ENCODE data around the gene SLC35F6. TPM values are rescaled to one million over a fixed set of nuclear protein-coding genes. Genes with fewer than 3 reads are reported as not detected.

Gene SLC35F6
- total RNA-seq, 1 experiment from 2014 or later = 33.9 TPM

DNA sequence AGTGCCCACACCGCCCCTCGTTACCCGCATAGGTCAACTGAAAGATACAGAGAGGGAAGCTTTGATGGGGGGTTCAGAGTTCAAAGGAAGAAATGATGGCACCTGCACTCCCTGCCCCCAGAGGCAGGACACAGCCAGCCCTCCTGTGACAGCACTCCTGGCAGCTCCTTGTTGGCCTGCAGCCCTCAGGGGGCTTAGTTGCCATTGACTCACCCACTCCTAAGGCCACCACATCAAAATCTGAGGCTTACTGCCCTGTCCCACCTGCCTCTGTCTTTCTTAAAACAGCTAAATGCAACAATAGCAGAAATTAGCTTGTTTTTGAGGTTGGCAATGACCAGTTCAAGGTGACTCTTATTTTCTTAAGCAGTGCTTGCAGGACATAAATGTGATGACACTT lies 31.6 kb upstream of the SLC35F6 start:
- no peak for ATAC-seq
- no peak overlapping the region for H3K27ac ChIP-seq (ENCODE audit: low read length)
- CTCF ChIA-PET = no interaction called here

DNA sequence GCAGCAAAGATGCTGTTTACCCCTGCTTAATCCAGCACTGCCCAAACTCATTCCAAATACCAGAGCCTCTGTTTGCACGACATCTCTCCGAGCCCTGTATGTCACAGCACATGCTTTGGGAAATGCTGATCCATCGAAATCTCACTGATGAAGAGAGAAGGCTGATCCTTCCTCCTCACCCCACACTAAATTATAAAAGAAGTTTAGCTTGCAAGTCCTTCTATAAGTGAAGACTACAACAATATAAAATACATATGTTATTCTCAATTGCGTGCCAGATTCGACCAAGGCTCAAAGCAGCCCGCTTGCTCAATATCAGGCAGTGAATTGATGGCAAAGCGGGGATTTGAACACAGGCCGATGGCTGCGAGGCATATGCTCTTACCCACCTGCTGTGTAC lies 30.7 kb upstream of the SLC35F6 start:
- no peak overlapping the region for H2AFZ ChIP-seq (ENCODE audit: low read length)
- no peak for TF ChIP-seq EZH2phosphoT487 (IDR thresholded peaks at IDR 0.05; ENCODE audit: borderline replicate concordance, low read length)
- TF ChIP-seq EZH2 (IDR thresholded peaks at IDR 0.05; ENCODE audit: low read length, unreplicated experiment) = no peak
- no peak for TF ChIP-seq CTCF (conservative IDR thresholded peaks at IDR 0.05; ENCODE audit: low read depth, low read length)
- no peak overlapping the region for H3K4me2 ChIP-seq (ENCODE audit: low read length)
- intact Hi-C loops (cut with micrococcal nuclease) = no loop called here
- no TSS peak for BruUV-seq (replicated peaks)
- no peak for DNase-seq
- no peaks in the 10 kb centered on the region for H4K20me1 ChIP-seq (ENCODE audit: low read length)
- H3K4me3 ChIP-seq (ENCODE audit: low read length) = no peak overlapping the region
- H3K27me3 ChIP-seq (ENCODE audit: low read length) = no peaks in the 10 kb centered on the region
- no peaks in the 10 kb centered on the region for H3K79me2 ChIP-seq (ENCODE audit: low read length)
- H3K36me3 ChIP-seq (ENCODE audit: low read depth, low read length) = no peaks in the 10 kb centered on the region
- H3K9me2 ChIP-seq (replicated peaks; ENCODE audit: low read length) = no peaks in the 10 kb centered on the region
- H3K9me3 ChIP-seq (ENCODE audit: low read length) = no peaks in the 10 kb centered on the region
- no peaks in the 10 kb centered on the region for H3K4me1 ChIP-seq (ENCODE audit: insufficient read depth, low read length)
- ATAC-seq = no peak
- ChIA-PET CTCF (no interaction called here), POLR2A (ENCODE audit: unreplicated experiment) (no interaction called here)
- H3K9ac ChIP-seq (ENCODE audit: low read length) = no peak overlapping the region
- H3K27ac ChIP-seq (ENCODE audit: low read length) = no peak overlapping the region
- no peaks in the 10 kb centered on the region for H3F3A ChIP-seq (ENCODE audit: low read length, unreplicated experiment)

More for the DNA sequence above, 31.6 kb upstream of the SLC35F6 start:
- TF ChIP-seq EZH2phosphoT487 (IDR thresholded peaks at IDR 0.05; ENCODE audit: borderline replicate concordance, low read length) (no peak), EZH2 (IDR thresholded peaks at IDR 0.05; ENCODE audit: low read length, unreplicated experiment) (no peak), CTCF (conservative IDR thresholded peaks at IDR 0.05; ENCODE audit: low read depth, low read length) (no peak)
- no peaks in the 10 kb centered on the region for H4K20me1 ChIP-seq (ENCODE audit: low read length)
- no peaks in the 10 kb centered on the region for H3K9me2 ChIP-seq (replicated peaks; ENCODE audit: low read length)
- BruUV-seq (replicated peaks) = no TSS peak
- no peak overlapping the region for H3K4me3 ChIP-seq (ENCODE audit: low read length)
- no peak overlapping the region for H3K9ac ChIP-seq (ENCODE audit: low read length)
- H2AFZ ChIP-seq (ENCODE audit: low read length) = no peak overlapping the region
- no peaks in the 10 kb centered on the region for H3F3A ChIP-seq (ENCODE audit: low read length, unreplicated experiment)
- intact Hi-C loops (cut with micrococcal nuclease) = no loop called here
- POLR2A ChIA-PET (ENCODE audit: unreplicated experiment) = no interaction called here
- H3K9me3 ChIP-seq (ENCODE audit: low read length) = no peaks in the 10 kb centered on the region
- no peaks in the 10 kb centered on the region for H3K36me3 ChIP-seq (ENCODE audit: low read depth, low read length)
- no peaks in the 10 kb centered on the region for H3K4me1 ChIP-seq (ENCODE audit: insufficient read depth, low read length)
- H3K79me2 ChIP-seq (ENCODE audit: low read length) = no peaks in the 10 kb centered on the region
- no peak for DNase-seq
- no peaks in the 10 kb centered on the region for H3K27me3 ChIP-seq (ENCODE audit: low read length)
- H3K4me2 ChIP-seq (ENCODE audit: low read length) = no peak overlapping the region

DNA sequence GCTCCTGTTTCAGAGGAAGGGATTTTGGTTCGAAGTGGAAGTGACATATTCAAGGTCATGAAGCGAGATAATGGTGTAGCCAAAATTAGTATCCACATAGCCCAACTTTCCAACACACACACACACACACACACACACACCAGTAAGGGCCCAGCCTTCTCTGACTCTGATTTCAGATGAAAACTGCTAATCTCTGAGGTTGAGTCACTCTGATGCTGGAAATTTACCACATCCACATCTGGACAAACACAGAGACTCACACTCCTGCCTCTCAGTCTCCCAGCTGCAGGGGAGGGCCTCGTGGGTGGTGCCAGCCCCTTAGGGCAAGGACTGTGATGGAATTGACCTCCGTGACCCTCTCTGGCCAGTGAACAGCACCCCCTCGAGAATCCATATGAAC lies 29.0 kb upstream of the SLC35F6 start:
- no peak overlapping the region for H3K9ac ChIP-seq (ENCODE audit: low read length)
- no TSS peak for BruUV-seq (replicated peaks)
- no peaks in the 10 kb centered on the region for H3K9me2 ChIP-seq (replicated peaks; ENCODE audit: low read length)
- H3K9me3 ChIP-seq (ENCODE audit: low read length) = no peaks in the 10 kb centered on the region
- DNase-seq = peak; percentile 55
- intact Hi-C loops (cut with micrococcal nuclease) = no loop called here
- TF ChIP-seq CTCF (conservative IDR thresholded peaks at IDR 0.05; ENCODE audit: low read depth, low read length) (no peak), EZH2 (IDR thresholded peaks at IDR 0.05; ENCODE audit: low read length, unreplicated experiment) (no peak)
- H3K79me2 ChIP-seq (ENCODE audit: low read length) = no peaks in the 10 kb centered on the region
- no peaks in the 10 kb centered on the region for H3F3A ChIP-seq (ENCODE audit: low read length, unreplicated experiment)
- peak; percentile 62; the same call in 1 of the 2 replicates for ATAC-seq
- H3K4me1 ChIP-seq (ENCODE audit: insufficient read depth, low read length) = no peaks in the 10 kb centered on the region
- H2AFZ ChIP-seq (ENCODE audit: low read length) = no peak overlapping the region
- ChIA-PET POLR2A (ENCODE audit: unreplicated experiment) (no interaction called here), CTCF (no interaction called here)
- no peaks in the 10 kb centered on the region for H3K27me3 ChIP-seq (ENCODE audit: low read length)
- no peaks in the 10 kb centered on the region for H4K20me1 ChIP-seq (ENCODE audit: low read length)
- no peak overlapping the region for H3K4me2 ChIP-seq (ENCODE audit: low read length)
- no peak overlapping the region for H3K4me3 ChIP-seq (ENCODE audit: low read length)
- no peak overlapping the region for H3K27ac ChIP-seq (ENCODE audit: low read length)
- H3K36me3 ChIP-seq (ENCODE audit: low read depth, low read length) = no peaks in the 10 kb centered on the region
